ENCODE measurements around the gene SPINK8.

GRCh38 chr3:48361928-48362327, 28.5 kb upstream of the SPINK8 start:
- no peak for TF ChIP-seq CTCF (IDR thresholded peaks at IDR 0.05)
- TF ChIP-seq POLR2A (IDR thresholded peaks at IDR 0.05) = no peak
- TF ChIP-seq POLR2AphosphoS5 (IDR thresholded peaks at IDR 0.05) = no peak

Measured in upper lobe of left lung (tissue), 4 donors.